Dermis blood vessel endothelial cell (primary cell): Measurements from ENCODE around the gene MAP3K2. TPM values are rescaled to one million over a fixed set of nuclear protein-coding genes. Genes with fewer than 3 reads are reported as not detected.
A peak's percentile ranks its signal among the peaks of the same experiment; 100 is the strongest.
"Not testable (repeated sequence)": the region's sequence is repeated elsewhere in the genome, so short reads cannot be mapped to it uniquely, and the experiment has no call there.

Experiments
- DNase-seq: peaks from one replicate; pipeline ENCODE4 v3.0.0; 2010
- total RNA-seq: library from RNA; depleted of rRNA; stranded (reverse); fragments of >200 nt; gene quantifications from 2 replicates; pipeline ENCODE4 v1.2.3, GENCODE V29; 2014

The MAP3K2 gene
- total RNA-seq, 1 donor from 2014 or later: 28.4 TPM

DNA sequence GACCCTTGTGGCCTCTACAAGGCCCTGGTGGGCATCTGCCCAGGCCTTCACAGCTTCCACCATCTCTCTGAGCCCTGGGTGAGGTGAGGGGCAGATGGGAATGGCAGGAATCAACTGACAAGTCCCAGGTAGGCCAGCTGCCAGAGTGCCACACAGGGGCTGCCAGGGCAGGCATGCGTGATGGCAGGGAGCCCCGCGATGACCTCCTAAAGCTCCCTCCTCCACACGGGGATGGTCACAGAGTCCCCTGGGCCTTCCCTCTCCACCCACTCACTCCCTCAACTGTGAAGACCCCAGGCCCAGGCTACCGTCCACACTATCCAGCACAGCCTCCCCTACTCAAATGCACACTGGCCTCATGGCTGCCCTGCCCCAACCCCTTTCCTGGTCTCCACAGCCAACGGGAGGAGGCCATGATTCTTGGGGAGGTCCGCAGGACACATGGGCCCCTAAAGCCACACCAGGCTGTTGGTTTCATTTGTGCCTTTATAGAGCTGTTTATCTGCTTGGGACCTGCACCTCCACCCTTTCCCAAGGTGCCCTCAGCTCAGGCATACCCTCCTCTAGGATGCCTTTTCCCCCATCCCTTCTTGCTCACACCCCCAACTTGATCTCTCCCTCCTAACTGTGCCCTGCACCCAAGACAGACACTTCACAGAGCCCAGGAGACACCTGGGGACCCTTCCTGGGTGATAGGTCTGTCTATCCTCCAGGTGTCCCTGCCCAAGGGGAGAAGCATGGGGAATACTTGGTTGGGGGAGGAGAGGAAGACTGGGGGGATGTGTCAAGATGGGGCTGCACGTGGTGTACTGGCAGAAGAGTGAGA, 32.5 kb upstream of the MAP3K2 start:
- no peak for DNase-seq

DNA sequence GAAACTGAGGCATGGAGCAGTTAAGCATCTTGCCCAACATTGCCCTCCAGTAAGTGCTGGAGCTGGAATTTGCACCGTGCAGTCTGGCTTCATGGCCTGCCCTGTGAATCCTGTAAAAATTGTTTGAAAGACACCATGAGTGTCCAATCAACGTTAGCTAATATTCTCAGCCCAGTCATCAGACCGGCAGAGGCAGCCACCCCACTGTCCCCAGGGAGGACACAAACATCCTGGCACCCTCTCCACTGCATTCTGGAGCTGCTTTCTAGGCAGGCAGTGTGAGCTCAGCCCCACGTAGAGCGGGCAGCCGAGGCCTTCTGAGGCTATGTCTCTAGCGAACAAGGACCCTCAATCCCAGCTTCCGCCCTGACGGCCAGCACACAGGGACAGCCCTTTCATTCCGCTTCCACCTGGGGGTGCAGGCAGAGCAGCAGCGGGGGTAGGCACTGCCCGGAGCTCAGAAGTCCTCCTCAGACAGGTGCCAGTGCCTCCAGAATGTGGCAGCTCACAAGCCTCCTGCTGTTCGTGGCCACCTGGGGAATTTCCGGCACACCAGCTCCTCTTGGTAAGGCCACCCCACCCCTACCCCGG, 31.8 kb upstream of the MAP3K2 start:
- DNase-seq: no peak

DNA sequence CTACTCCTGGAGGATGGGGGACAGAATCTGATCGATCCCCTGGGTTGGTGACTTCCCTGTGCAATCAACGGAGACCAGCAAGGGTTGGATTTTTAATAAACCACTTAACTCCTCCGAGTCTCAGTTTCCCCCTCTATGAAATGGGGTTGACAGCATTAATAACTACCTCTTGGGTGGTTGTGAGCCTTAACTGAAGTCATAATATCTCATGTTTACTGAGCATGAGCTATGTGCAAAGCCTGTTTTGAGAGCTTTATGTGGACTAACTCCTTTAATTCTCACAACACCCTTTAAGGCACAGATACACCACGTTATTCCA, 31.3 kb upstream of the MAP3K2 start:
- no peak for DNase-seq

DNA sequence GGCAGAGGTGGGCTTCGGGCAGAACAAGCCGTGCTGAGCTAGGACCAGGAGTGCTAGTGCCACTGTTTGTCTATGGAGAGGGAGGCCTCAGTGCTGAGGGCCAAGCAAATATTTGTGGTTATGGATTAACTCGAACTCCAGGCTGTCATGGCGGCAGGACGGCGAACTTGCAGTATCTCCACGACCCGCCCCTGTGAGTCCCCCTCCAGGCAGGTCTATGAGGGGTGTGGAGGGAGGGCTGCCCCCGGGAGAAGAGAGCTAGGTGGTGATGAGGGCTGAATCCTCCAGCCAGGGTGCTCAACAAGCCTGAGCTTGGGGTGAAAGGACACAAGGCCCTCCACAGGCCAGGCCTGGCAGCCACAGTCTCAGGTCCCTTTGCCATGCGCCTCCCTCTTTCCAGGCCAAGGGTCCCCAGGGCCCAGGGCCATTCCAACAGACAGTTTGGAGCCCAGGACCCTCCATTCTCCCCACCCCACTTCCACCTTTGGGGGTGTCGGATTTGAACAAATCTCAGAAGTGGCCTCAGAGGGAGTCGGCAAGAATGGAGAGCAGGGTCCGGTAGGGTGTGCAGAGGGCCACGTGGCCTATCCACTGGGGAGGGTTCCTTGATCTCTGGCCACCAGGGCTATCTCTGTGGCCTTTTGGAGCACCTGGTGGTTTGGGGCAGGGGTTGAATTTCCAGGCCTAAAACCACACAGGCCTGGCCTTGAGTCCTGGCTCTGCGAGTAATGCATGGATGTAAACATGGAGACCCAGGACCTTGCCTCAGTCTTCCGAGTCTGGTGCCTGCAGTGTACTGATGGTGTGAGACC, 30.7 kb upstream of the MAP3K2 start, which contains the start of gene PROC:
PROC (plus strand) TSS at position 128 of the 812 bp plus-strand sequence. CDS start 1,516 bp downstream, outside the sequence.
- DNase-seq: no peak

DNA sequence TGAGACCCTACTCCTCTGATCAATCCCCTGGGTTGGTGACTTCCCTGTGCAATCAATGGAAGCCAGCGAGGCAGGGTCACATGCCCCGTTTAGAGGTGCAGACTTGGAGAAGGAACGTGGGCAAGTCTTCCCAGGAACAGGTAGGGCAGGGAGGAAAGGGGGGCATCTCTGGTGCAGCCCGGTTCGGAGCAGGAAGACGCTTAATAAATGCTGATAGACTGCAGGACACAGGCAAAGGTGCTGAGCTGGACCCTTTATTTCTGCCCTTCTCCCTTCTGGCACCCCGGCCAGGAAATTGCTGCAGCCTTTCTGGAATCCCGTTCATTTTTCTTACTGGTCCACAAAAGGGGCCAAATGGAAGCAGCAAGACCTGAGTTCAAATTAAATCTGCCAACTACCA, 29.6 kb upstream of the MAP3K2 start:
- DNase-seq: no peak

DNA sequence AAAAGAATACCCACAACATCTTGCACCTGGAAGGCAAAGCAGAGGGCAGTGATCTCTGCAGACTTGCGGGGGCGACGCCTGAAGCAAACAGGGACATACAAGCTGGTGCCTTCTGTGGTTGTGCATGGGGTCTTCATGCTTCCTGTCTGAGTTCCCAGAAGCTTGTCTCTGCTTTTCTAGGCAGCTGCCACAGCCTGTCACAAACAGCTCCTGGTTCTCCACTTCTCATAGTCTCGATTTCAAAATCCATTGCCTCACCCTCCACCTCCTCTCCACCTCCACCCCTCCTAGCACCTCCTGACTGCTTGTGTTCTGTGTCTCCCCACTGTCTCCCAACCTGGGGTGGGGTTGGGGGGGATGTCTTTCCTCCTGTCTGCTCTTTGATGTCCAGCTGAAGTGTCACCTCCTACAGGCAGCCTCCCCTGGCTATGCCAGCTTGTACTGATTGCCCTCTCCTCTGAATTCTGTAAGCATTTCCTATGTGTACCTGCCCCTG, 28.8 kb upstream of the MAP3K2 start:
- DNase-seq: no peak

DNA sequence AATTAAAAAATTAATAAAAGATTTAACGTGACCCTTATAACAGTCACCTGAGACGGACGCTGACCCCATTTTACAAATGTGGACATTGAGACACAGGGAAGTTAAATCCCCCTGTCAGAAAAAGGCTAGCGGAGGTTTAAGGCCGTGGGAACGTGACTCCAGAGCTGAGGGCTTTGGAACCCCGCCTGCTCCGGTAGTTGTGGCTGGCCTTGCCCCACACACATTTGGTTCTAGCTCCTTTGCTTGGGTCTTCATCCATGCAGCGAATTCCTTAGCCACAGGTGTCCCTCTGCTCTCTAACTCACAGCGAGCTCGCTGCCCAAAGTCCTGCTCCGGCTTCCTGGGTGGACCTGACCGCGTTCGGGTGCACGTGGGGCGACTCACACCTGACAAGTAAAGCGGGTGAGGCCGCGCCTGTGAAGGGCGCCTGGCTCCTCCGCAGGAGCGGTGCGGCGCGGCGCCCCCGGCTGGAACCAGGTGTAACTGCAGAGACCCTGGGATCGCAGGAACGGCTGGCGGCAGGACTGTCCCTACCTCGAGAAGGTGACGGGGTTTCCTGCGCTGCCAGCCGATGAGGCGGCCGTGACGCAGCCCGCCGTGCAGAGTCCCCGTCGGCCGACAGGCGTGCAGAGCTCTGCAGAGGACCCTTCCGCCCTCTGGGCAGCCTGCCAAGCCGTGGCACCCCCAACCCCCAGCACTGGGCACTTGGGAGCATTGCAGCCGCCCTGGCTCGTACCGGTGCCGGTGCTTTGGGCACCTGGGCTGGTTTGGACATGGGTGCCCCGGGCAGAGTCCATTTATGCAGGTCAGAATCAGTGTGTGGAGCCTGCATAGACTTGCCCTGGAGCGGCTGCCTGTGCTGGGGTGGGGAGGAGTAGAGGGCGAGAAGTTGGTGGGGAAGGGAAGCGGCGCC, 28.1 kb upstream of the MAP3K2 start:
- peak; percentile 74 for DNase-seq

DNA sequence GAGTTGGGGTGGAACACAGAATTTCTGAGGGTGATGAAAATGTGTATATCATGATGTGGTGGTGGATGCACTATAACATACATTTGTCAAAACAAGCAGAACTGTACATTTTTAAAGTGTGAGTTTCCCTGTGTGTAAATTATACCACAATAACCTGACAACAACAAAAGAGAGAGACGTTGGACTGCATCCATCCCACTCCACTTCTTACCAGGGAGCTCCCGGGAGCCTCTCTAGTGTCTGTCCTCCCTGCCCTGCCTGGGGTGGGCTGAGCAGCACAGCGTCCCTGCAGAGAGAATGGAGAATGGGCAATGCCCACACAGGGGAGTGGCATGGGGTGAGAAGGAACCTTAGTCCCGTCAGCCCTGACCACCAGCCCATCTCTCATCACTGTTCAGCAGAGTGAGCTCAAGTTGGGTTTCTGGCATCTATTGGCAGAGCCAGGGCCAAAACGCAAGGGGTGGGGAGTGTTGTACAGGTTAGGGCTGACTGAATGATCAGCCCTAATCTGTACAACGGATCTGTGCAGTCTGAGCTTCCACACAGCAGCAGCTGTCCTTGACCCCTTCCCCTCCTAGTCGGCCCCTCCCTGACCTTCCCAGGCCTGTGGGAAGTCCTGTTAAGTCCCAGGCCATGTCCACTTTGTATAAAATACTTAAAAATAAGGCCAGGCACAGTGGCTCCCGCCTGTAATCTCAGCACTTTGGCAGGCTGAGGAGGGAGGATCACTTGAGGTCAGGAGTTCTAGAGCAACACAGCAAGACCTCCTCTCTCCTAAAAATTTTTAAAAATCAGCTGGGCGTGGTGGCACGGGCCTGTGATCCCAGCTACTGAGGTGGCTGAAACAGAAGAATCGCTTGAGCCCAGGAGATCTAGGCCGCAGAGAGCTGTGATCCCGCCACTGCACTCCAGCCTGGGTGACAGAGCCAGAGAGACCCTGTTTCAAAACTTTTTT, 27.1 kb upstream of the MAP3K2 start:
- no peak for DNase-seq

DNA sequence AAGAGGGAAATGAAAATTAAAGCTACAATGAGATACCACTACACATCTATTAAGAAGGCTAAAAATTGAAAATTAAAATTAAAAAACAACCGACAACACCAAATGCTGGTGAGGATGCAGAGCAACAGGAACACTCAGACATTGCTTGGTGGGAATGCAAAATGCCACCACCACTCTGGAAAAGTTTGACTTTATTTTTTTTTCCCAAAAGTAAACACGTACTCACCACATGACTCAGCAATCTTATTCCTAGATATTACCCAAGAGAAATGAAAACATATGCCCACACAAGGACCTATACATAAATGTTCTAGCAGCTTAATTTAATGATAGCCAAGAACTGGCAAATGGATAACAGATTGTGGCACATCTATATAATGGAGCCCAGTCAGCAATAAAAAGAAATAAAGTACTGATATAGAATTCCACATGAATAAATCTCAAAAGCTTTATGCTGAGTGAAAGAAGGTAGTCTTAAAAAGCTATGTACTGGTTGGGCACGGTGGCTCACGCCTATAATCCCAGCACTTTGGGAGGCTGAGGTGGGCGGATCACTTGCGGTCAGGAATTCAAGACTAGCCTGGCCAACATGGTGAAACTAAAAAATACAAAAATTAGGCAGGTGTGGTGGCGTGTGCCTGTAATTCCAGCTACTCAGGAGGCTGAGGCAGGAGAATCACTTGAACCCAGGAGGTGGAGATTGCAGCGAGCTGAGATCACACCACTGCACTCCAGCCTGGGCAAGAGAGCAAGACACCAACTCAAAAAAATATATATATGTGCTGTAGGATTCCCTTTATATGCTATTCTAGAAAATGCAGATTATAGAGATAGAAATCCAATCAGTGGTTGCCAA, 26.2 kb upstream of the MAP3K2 start:
- DNase-seq: peak; percentile 38

DNA sequence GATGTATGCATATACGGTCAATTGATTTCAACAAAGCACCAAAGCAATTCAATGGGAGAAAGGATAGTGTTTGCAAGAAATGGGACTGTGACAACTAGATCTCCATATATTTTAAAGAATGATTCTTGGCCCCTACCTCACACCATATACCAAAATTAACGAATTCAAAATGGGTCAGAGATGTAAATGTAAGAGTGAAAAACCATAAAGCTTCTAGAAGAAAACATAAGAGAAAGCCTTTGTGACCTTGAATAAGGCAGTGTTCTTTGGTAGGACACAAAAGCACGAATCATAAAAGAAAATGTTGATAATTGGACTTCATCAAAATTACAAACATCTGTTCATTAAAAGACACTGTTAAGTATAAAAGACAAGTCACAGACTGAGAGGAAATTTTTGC, 25.4 kb upstream of the MAP3K2 start:
- DNase-seq: no peak

DNA sequence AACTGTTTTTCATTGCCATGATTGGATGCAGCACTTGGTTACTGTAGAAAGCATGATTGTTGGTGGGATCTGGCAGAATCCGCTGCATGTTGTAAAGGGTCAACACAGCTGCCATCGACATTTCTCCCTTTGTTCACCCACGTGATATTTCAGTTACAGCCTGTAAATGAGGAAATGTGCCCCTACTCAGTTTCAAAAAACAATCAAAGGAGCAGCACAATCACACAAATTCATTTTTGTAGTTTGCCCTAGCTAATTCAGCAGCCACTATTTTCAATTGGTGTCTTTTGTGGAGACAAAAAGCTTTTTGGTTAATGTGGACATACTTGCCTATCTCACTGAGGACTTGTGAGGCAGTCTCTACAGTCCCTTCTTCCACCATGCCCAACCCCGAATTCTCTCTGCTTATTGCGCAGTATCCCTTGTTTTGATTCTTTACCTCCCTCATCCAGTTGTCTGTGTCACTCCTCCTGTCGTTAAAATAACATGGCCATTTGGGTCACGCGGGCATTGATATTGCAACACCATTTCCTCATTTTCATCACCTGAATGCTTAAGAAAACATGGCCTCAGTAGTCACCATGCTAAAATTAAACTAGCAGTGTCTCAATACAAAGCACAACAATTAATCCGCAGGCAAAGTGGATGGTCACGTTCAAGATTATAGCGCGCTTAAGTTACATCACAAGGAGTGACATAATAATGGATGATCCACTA, 24.0 kb upstream of the MAP3K2 start:
- peak; percentile 49 for DNase-seq

DNA sequence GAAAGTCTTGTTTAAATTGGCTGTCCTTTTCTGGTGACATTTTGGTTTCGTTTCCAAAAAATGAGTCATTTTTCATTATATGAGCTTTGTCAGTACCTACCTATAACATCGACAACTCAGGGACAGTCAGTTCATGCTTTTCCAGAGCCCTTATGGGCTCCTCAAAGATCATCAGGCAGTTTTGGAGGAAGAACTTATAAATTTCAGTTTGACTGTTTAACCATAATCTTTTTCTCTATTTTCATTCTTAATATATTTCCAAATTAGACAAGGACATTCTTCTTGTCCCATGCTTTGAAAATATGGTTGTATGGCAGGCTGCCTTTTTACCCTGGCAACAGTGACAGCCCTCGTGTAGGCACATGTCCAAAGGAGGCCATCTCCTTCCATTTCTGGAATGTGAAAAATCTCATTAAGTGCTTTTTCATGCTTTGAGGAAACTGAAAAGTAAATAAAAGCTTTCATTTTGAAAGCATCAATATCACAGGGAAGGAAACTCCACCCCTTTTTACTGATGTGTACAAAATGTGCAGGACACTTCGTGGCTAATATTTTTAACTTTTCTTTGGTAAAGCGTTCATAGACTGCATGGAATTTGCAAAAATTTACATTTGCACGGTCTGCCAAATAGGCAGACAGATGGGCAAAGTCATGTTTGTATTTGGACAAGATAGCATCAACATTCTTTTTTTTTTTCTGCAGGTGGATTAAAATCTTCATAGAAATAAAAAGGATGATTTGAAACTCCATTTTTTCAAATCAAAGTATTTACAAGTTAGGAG, 23.3 kb upstream of the MAP3K2 start:
- DNase-seq: peak; percentile 71

DNA sequence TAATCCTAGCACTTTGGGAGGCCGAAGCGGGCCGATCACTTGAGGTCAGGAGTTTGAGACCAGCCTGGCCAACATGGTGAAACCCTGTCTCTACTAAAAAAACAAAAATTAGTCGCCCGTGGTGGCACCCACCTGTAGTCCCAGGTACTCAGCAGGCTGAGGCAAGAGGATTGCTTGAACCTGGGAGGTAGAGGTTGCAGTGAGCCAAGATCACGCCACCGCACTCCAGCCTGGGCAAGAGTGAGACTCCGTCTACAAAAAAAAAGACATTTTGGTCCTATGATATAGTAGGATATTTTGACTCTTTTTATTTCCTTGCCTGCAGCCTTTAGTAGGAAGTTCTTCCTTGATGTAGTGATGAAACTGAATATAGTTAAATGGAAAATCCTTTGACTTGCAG, 21.9 kb upstream of the MAP3K2 start:
- DNase-seq: not testable (repeated sequence)

DNA sequence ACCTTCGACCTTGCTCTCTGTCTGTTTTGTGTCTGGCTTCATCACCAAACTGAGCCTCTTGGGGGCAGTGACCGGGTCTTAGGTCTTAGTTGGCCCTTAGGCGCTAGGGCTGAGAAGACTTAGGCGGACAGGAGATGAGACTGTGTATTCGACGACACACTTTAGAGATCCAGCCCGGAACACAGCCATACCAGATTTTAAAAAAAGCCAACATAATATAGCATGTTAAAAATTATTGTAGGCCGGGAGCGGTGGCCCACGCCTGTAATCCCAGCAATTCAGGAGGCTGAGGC, 21.0 kb upstream of the MAP3K2 start:
- DNase-seq: no peak

DNA sequence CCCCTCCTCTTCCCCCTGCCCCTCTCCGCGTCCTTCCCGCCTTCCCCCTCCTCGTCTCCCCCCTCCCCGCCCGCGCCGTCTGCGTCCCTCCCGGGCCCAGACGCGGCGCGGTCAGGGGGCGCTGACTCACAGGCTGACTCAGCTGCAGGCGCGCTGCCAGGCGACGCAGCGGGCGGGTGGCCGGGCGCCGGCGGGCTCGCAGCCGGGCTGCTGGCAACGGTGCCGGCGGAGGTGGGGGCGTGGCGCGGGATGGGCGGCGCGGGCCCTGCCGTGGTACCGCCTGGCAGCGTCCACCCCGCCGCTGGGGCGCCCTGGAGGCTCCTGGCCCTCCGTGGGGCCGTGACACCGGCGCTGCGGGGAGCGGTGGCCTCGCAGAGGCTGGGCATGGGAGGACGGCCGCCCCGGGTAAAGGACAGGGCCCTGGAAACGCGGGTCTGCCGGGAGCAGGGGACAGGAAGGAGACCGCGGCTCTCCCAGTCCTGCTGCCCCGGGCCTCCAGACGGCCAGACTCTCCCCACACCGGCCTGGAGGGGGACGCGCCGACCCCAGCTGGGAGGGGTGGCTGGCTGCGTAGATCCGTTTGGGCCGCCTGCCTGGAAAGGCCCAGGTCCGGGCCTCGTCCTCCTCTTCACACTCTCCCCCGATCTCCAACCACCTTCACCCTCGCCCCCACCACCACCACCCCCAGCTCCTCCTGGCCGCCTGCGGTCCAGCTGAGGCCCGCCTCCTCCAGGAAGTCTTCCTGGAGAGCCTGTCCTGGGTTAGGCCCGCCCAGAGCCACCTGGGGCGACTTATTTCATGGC, 20.4 kb upstream of the MAP3K2 start:
- DNase-seq: peak; percentile 95

DNA sequence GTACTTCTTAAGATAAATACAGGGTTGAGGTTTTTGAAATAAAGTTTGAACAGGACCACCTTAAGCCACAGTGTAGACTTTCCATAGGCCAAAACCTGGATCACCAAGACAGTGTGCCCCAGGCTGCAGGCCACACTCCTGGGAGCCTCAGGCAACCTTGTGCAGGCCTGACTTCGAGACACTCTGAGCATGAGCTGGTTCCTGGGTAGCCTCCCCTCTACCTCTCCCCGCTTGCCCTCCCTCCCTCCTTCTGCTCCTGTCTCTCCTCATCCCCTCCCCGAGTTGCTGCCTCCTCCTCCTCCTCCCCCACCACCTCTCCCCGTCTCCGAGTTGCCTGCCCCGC, 19.9 kb upstream of the MAP3K2 start:
- DNase-seq: no peak

DNA sequence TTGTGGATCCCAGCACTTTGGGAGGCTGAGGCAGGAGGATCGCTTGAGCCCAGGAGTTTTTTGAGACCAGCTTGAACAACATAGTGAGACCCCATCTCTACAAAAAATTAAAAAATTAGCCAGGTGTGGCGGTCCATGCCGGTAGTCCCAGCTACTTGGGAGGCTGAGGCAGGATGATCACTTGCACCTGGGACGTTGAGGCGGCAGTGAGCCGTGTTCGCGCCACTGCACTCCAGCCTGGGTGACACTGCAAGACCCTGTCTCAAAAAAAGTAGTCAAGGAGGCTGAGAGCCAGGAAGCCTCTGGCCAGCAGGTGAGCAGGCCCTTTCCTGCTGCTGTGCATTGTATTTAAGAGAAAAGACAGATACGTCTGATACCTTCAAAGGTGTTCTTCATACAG, 19.3 kb upstream of the MAP3K2 start:
- DNase-seq: no peak

DNA sequence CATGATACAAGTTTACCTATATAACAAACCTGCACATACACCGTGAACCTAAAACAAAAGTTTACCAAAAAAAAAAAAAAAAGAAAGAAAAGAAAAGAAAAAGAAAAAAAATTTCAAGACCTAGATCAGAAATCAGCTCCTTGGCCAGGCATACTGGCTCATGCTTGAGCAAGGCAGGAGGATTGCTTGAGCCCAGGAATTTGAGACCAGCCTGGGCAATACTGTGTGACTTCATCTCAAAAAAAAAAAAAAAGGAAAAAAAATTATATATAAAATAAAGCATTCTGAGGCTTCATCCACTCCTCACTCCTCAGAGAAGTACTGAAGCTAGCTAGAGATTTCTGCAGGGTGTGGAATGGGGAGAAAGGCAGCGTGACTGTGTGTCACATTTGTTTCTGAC, 18.7 kb upstream of the MAP3K2 start:
- DNase-seq: no peak
